ENCODE measurements around the gene HIC2.
"Not testable (repeated sequence)": the region's sequence is repeated elsewhere in the genome, so short reads cannot be mapped to it uniquely, and the experiment has no call there.

HIC2 gene

DNA sequence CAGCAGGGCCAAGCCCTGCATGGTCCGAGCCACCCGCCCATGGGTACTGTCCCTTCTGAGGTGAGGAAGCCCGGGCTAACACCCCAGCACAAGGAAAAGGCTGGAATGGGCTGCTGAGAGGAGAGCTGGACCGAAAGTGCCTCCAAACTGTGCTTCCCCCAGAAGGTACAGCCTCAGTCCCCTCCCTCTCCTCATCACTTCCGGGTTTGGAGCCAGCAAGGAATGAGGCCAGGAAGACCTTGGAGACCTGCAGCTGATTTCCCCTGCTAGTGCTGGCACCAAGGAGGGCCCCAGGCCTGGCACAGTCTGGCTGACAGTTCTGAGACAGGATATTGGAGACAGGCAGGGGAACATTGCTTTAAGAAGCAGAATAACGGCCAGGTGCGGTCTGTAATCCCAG lies 81.3 kb downstream of the HIC2 start:
- not testable (repeated sequence) for DNase-seq

DNA sequence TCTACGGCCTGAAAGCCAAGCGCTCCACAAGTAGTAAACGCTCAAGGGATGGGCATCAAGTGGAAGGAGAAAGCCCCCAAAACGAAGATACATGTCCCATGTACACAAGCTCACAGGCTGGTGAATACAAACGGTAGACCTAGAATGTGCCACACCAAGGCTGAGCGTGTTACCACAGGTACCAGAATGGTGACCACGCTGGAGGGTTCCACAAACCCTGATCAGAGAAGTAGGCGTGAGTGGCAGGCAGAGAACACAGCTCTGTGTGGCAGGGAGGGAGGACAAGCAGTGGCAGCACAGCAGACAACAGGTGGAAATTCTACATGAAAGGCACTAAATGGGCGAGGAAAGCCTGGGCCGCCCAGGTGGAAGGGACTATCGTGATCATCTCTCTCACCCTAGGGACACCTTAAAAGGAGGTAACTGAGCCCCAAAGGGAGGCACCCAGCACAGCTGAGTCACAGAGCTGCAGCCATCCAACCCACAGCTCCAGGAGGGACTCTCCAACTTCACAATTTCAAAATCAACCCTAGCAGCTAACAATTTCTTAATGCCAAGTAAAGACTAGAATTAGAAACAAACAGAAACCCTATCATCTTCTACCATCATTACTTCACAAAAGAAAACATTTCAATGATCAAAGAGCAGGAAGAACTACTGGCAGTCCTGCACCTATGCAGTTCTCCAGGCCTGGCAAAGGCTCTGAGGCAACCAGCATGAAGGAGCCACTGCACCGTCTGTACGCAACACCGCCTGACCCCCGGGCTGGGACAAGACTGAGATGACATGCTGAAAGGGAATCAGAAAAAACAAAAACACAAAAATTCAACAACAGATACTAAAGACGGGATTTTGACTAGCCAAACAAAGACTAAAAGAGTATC lies 82.7 kb downstream of the HIC2 start:
- not testable (repeated sequence) for DNase-seq

Data from Kasumi-1 (cell line).